ENCODE measurements around the gene DHRS9.

DNA sequence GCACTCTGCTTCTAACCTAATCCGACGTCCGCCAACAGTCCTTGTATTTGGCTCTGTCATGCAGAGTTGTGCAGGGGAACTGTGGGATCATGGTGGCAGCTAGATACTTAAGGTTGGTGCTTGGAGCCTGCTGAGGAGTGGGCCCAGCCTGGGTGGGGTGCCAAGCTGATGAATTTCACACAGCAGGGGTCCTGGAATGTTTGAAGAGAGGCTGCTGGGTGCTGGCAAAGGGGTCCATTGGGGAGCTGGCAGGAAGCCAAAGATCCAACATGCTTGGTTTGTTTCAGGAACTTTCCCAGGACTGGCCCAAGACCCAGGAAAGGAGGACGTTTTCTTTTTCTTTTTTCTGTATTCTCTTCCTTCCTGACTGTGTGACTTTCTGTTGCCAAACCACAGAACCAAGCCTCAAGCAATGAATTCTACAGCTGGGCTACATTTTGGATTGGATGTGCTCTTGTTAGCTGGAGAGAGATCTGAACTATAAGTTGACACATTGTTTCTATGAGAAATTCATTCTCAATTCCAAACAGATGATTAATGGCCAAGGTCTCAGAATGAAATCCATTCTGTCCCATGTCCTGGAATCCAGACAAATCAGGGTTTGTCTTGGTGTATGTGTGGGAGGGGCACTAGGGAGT is 49.9 kb downstream of the DHRS9 start:
- no peak for TF ChIP-seq POLR2AphosphoS5 (IDR thresholded peaks at IDR 0.05; ENCODE audit: low read depth, low read length)
- no peak for TF ChIP-seq POLR2A (IDR thresholded peaks at IDR 0.05; ENCODE audit: low read depth, low read length)
- no peak for TF ChIP-seq TAF1 (IDR thresholded peaks at IDR 0.05; ENCODE audit: borderline replicate concordance, low read depth, low read length)

All from GM12892 (cell line).